Tibial nerve (tissue), 3 donors: ENCODE data around the gene GUCY1A1.

ENCODE experiments used
- POLR2A ChIP-seq, 2 donors: fragments of 450-650 bp; IDR thresholded peaks; one replicate each; pipeline ENCODE4 v1.6.1; 2017; ENCODE audit warnings: antibody characterized with exemption in 2 of 2, mild to moderate bottlenecking in 2 of 2, moderate library complexity in 2 of 2
- TF ChIP-seq, protein P1 (sequence below), 5 experiments: fragments of 200-600 bp in 3 of 5; fragments of 450-650 bp in 2 of 5; sonication (generic) in 3 of 5; IDR thresholded peaks; one replicate each; pipeline ENCODE4 v1.5.1; 2016 to 2019; ENCODE audit warnings: antibody characterized with exemption in 5 of 5, mild to moderate bottlenecking in 3 of 5, moderate library complexity in 2 of 5

- TF ChIP-seq POLR2A (IDR thresholded peaks at IDR 0.05) = no peak
- TF ChIP-seq, protein P1, sequence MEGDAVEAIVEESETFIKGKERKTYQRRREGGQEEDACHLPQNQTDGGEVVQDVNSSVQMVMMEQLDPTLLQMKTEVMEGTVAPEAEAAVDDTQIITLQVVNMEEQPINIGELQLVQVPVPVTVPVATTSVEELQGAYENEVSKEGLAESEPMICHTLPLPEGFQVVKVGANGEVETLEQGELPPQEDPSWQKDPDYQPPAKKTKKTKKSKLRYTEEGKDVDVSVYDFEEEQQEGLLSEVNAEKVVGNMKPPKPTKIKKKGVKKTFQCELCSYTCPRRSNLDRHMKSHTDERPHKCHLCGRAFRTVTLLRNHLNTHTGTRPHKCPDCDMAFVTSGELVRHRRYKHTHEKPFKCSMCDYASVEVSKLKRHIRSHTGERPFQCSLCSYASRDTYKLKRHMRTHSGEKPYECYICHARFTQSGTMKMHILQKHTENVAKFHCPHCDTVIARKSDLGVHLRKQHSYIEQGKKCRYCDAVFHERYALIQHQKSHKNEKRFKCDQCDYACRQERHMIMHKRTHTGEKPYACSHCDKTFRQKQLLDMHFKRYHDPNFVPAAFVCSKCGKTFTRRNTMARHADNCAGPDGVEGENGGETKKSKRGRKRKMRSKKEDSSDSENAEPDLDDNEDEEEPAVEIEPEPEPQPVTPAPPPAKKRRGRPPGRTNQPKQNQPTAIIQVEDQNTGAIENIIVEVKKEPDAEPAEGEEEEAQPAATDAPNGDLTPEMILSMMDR (IDR thresholded peaks at IDR 0.05) = no peak
Observed at GRCh38 chr4:155666344-155667221, at the start of gene GUCY1A1.
